ENCODE results near the gene ACTL6B. TPM values are rescaled to one million over a fixed set of nuclear protein-coding genes. Genes with fewer than 3 reads are reported as not detected.

The ACTL6B gene
- total and polyA plus RNA-seq, 3 donors from 2014 or later: 0.79 to 2.1 (median 1.2) TPM

DNA sequence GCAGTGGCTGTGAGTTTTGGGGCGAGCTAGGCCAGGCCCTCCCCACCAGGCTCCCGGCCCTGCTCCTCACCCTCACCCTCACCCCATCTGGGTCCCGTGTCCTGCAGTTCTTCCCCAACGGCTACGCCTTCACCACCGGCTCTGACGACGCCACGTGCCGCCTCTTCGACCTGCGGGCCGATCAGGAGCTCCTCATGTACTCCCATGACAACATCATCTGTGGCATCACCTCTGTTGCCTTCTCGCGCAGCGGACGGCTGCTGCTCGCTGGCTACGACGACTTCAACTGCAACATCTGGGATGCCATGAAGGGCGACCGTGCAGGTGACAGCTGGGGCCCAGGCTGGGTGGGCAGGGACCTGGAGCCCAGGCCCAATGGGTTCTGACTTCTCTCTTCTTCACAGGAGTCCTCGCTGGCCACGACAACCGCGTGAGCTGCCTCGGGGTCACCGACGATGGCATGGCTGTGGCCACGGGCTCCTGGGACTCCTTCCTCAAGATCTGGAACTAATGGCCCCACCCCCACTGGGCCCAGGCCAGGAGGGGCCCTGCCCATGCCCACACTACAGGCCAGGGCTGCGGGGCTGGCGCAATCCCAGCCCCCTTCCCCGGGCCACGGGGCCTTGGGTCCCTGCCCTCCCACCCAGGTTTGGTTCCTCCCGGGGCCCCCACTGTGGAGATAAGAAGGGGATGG, 22.2 kb upstream of the ACTL6B start:
- Histone ChIP-seq H3K4me1 (peaks cover 26% of the 10 kb centered on the region), H3K27ac (peak overlapping the region in 1 of 2 donors; percentile 23), H3K36me3 (ENCODE audit: low read depth, missing control alignments) (no peaks in the 10 kb centered on the region), H3K4me3 (no peak overlapping the region), H3K9me3 (no peaks in the 10 kb centered on the region), H3K27me3 (no peaks in the 10 kb centered on the region)
- DNase-seq: no peak
- no peak for TF ChIP-seq CTCF (IDR thresholded peaks at IDR 0.05)
- TF ChIP-seq POLR2A (IDR thresholded peaks at IDR 0.05): no peak
- WGBS, 2 donors: 72 to 89% methylated on average over 31 to 35 of the region's 35 CpGs
- intact Hi-C loops (cut with DNase I; ENCODE audit: low total_unique reads): no loop called here

DNA sequence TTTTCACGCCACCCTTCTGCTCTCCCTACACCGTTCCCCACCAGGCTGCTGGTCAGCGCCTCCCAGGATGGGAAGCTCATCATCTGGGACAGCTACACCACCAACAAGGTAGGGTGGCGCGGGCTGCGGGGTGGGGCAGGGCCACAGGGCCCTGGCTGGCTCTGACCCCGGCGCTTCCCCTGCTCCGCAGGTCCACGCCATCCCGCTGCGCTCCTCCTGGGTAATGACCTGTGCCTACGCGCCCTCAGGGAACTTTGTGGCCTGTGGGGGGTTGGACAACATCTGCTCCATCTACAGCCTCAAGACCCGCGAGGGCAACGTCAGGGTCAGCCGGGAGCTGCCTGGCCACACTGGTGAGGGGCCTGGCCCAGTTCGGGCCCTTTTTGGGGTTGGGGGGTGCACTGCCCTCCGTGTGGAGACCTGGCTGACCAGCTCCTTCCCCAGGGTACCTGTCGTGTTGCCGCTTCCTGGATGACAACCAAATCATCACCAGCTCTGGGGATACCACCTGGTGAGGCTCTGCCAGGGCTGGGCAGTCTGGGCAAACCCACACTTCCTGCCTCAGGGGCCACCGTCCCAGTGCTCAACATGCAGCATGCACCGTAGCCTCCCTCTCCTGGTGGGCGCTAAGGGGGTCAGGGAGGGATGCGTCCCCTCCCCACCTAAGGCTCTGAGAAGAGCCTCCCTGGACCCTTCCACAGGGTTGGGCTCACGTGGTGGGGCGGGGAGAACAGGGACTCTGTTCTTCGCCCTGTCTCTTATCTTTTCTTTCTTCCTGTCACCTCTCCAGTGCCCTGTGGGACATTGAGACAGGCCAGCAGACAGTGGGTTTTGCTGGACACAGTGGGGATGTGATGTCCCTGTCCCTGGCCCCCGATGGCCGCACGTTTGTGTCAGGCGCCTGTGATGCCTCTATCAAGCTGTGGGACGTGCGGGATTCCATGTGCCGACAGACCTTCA, 21.3 kb upstream of the ACTL6B start:
- H3K36me3 ChIP-seq (ENCODE audit: low read depth, missing control alignments): no peaks in the 10 kb centered on the region
- WGBS, 2 donors: 86 to 88% methylated on average over 13 to 36 of the region's 36 CpGs
- DNase-seq: no peak
- no peak overlapping the region for H3K4me3 ChIP-seq
- intact Hi-C loops (cut with DNase I; ENCODE audit: low total_unique reads): no loop called here
- no peaks in the 10 kb centered on the region for H3K9me3 ChIP-seq
- no peak overlapping the region for H3K27ac ChIP-seq
- no peaks in the 10 kb centered on the region for H3K27me3 ChIP-seq
- TF ChIP-seq POLR2A (IDR thresholded peaks at IDR 0.05): no peak
- no peak for TF ChIP-seq CTCF (IDR thresholded peaks at IDR 0.05)
- peaks cover 26% of the 10 kb centered on the region for H3K4me1 ChIP-seq

DNA sequence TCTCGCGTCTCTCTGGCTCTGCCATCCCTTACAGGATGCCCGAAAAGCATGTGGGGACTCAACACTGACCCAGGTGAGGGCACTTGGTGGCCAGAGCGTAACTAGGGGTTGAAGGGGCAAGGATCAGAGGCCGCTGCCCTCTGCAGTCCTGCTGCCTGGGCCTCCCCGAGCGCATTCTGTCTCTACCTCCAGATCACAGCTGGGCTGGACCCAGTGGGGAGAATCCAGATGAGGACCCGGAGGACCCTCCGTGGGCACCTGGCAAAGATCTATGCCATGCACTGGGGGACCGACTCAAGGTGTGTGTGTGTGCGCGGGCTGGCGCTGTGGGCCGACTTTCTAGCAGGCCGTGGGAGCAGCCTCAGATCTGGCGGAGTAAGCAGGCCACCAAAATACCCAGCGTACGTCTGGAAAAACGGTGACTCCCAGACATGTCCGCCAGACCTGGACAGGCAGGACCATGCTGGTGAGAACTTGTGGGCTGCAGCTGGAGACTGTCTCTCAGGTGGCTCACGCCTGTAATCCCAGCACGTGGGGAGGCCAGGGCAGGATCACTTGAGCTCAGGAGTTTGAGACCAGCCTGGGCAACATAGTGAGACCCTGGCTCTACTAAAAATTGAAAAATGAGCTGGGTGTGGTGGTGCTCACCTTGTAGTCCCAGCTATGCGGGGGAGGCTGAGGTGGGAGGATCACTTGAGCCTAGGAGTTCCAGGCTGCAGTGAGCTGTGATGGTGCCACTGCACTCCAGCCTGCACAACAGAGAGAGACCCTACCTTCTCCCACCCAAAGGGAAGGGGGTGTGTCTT, 20.5 kb upstream of the ACTL6B start:
- no peaks in the 10 kb centered on the region for H3K36me3 ChIP-seq (ENCODE audit: low read depth, missing control alignments)
- peaks cover 26% of the 10 kb centered on the region for H3K4me1 ChIP-seq
- no peak for DNase-seq
- 54 to 55% methylated on average over 22 to 23 of the region's 23 CpGs for whole genome bisulfite sequencing, 2 donors
- H3K4me3 ChIP-seq: peak overlapping the region; percentile 96 to 99
- intact Hi-C loops (cut with DNase I; ENCODE audit: low total_unique reads): no loop called here
- peak overlapping the region; percentile 98 for H3K27ac ChIP-seq
- H3K9me3 ChIP-seq: no peaks in the 10 kb centered on the region
- no peak for TF ChIP-seq CTCF (IDR thresholded peaks at IDR 0.05)
- no peak for TF ChIP-seq POLR2A (IDR thresholded peaks at IDR 0.05)
- H3K27me3 ChIP-seq: no peaks in the 10 kb centered on the region

DNA sequence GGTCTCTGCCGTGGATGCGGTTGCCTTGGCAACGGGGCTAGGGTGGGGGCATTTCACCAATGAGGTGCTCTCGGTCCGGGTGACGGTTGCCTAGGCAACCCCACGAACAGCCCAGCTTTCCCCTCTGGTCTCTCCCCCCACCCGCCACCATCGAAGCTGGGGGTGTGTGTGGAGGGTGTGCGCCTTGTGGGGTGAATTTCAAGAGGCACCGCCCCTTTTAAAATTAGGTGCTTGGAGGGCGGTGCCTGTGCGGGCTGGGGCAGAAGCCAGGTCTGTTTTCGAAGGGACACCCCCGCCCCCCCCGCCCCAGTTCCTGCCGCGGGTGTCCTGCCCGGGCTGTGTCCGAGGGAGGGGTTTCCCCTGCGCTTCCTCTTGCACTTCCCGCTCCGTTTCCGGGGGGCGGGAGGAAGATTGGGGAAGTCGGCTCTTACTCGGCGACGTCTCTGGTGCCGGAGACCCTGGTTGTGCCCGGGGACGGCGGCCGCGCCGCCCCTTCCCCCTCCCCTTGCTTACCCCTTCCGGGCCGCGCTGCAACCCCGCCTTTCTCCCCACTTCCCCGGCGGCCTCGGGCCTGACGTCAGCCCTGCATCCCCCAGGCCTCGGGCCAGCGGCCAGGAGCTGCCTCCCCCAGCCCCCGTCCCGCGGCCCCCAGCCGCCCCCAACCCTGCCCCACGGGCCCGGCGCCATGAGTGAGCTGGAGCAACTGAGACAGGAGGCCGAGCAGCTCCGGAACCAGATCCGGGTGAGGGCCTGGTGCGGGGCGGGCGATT, 19.5 kb upstream of the ACTL6B start:
- peaks cover 25% of the 10 kb centered on the region for H3K4me1 ChIP-seq
- intact Hi-C loops (cut with DNase I; ENCODE audit: low total_unique reads): no loop called here
- H3K27me3 ChIP-seq: no peaks in the 10 kb centered on the region
- H3K4me3 ChIP-seq: peak overlapping the region; percentile 96 to 99
- no peaks in the 10 kb centered on the region for H3K9me3 ChIP-seq
- 1 to 7% methylated on average over 15 to 59 of the region's 59 CpGs for WGBS, 2 donors
- TF ChIP-seq POLR2A (IDR thresholded peaks at IDR 0.05): no peak
- no peak for TF ChIP-seq CTCF (IDR thresholded peaks at IDR 0.05)
- H3K36me3 ChIP-seq (ENCODE audit: low read depth, missing control alignments): no peaks in the 10 kb centered on the region
- peak; percentile 91 for DNase-seq
- peak overlapping the region; percentile 98 for H3K27ac ChIP-seq
